ENCODE data around the gene GLIS1.

Gene GLIS1

DNA sequence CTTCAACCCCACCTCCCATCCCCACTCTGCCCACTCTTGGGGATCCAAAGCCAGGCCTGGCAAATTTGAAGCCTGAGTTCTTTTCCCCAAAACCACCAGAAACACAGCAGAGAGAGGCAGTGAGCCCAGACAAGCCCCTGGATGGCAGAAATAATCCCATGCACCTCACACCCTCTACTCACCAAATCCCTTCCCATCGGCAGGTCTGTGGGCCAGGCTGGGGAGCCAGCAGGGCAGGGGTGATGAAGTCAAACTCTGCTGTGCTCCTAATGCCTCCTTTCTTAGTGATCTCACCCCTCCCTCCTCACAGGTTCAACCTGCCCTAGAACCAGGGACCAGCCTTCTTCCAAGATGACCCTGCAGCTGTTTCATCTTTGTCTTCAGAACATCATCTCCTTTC, 72.4 kb downstream of the GLIS1 start:
- Histone ChIP-seq H3K9me3 (ENCODE audit: control insufficient read depth, low read depth, low read length) (no peaks in the 10 kb centered on the region), H3K4me3 (ENCODE audit: low read length) (no peak overlapping the region), H3K9ac (ENCODE audit: low read length) (no peak overlapping the region), H3K27me3 (ENCODE audit: control insufficient read depth, insufficient read depth, low read length) (no peaks in the 10 kb centered on the region), H3K36me3 (ENCODE audit: control insufficient read depth, low read depth, low read length) (no peaks in the 10 kb centered on the region), H3K27ac (ENCODE audit: low read length) (no peak overlapping the region), H3K4me1 (ENCODE audit: control insufficient read depth, low read depth, low read length) (no peaks in the 10 kb centered on the region)

DNA sequence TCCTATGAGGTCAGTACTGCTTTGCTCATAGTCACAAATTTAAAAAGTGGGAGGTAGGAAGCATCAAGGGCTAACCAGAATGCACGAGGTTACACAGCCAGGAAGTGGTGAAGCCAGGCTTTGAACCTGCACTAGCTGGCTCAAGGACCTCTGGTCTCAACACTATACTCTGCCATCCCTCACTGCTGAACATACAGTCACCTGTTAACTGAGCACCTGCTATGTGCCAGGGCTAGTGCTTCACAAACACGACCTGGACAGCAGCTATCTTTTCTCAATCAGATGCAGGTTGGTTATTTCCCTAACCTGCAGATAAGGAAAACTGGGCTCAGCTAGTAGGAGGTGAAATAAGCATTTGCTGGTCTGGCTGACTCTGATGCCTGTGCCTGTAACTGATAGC, 73.0 kb downstream of the GLIS1 start:
- no peak overlapping the region for H3K9ac ChIP-seq (ENCODE audit: low read length)
- H3K4me3 ChIP-seq (ENCODE audit: low read length), result no peak overlapping the region

DNA sequence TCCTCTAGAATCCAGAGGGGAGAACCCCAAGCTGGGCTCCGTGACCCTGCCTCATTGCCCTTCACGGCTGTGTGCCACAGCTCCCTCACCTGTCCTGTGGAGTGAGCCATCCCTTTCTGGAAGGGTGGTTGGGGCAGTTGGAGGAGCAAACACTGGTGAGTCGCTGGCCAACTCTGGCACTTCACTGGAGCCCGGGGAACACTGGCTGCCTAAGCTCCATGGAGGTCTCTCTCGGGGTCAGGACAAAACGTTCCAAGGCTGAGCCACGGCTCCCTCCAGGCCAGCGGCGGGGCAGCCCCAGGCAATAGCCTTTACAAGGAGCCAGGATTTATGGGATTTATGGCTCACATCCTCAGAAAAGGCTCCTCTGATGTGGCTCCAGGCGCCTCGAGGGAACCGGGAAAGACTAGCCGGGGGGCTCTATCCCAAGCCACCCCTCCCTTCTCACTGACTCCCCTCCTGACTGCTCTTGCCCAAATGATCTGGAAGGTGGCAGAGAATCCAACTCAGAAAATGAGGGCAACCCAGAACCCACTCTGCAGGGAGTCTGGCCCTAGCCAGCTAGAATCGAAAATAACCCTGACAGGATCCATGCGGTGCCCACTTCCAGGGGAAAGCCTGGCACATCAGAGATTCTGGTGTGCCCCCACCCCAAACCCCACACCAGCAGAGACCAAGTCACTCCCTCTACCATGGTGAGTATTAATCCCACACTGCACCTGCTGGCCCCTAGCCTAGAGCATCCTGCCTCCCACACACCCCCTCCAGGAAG, 75.2 kb downstream of the GLIS1 start:
- Histone ChIP-seq H3K4me3 (ENCODE audit: low read length) (no peak overlapping the region), H3K27ac (ENCODE audit: low read length) (no peak overlapping the region), H3K9me3 (ENCODE audit: control insufficient read depth, low read depth, low read length) (no peaks in the 10 kb centered on the region), H3K4me1 (ENCODE audit: control insufficient read depth, low read depth, low read length) (no peaks in the 10 kb centered on the region), H3K9ac (ENCODE audit: low read length) (no peak overlapping the region), H3K27me3 (ENCODE audit: control insufficient read depth, insufficient read depth, low read length) (no peaks in the 10 kb centered on the region), H3K36me3 (ENCODE audit: control insufficient read depth, low read depth, low read length) (no peaks in the 10 kb centered on the region)

More for the DNA sequence above, 73.0 kb downstream of the GLIS1 start:
- no peaks in the 10 kb centered on the region for H3K36me3 ChIP-seq (ENCODE audit: control insufficient read depth, low read depth, low read length)
- H3K27me3 ChIP-seq (ENCODE audit: control insufficient read depth, insufficient read depth, low read length), result no peaks in the 10 kb centered on the region
- no peak overlapping the region for H3K27ac ChIP-seq (ENCODE audit: low read length)
- H3K9me3 ChIP-seq (ENCODE audit: control insufficient read depth, low read depth, low read length), result no peaks in the 10 kb centered on the region
- H3K4me1 ChIP-seq (ENCODE audit: control insufficient read depth, low read depth, low read length), result no peaks in the 10 kb centered on the region

DNA sequence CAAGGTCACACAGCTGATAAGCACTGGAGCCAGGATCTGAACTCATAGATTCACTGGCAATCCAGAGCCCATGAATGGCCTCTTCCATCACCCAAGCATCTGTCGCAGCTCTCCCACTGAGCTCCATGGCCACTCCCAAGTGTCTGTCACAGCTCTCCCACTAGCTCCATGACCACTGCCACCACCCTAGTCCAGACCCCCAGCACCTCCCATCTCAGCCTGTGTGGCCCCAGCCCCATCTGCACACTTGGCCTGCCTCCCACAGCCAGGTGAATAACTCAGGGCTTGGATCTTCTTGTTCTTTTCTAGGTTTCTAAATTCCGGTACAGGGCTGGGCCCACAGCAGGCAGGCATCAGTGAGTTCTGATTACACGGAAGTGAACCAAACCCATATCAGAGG, 76.0 kb downstream of the GLIS1 start:
- H3K9ac ChIP-seq (ENCODE audit: low read length), result no peak overlapping the region
- no peaks in the 10 kb centered on the region for H3K36me3 ChIP-seq (ENCODE audit: control insufficient read depth, low read depth, low read length)
- no peaks in the 10 kb centered on the region for H3K4me1 ChIP-seq (ENCODE audit: control insufficient read depth, low read depth, low read length)
- no peaks in the 10 kb centered on the region for H3K9me3 ChIP-seq (ENCODE audit: control insufficient read depth, low read depth, low read length)
- H3K27ac ChIP-seq (ENCODE audit: low read length), result no peak overlapping the region
- H3K4me3 ChIP-seq (ENCODE audit: low read length), result no peak overlapping the region
- no peaks in the 10 kb centered on the region for H3K27me3 ChIP-seq (ENCODE audit: control insufficient read depth, insufficient read depth, low read length)

DNA sequence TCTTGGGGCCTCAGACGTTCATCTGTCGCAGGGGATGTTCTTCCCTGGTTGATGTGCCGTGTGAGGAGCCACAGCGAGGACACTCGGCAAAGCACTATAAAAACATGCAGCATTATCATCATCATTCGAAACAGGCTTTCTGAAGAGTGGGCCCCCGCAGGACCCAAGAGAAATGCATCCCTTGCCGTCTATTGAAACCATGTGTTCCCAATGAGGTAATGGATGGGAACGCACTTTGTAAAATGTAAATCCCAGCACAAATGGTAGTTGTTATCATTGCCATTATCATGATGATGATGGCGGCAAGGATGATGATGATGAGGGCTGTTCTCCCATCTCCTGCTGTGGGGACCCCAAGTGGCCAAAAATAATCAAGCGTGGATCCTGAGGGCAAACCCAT, 76.8 kb downstream of the GLIS1 start:
- Histone ChIP-seq H3K27ac (ENCODE audit: low read length) (no peak overlapping the region), H3K4me3 (ENCODE audit: low read length) (no peak overlapping the region), H3K9me3 (ENCODE audit: control insufficient read depth, low read depth, low read length) (no peaks in the 10 kb centered on the region), H3K36me3 (ENCODE audit: control insufficient read depth, low read depth, low read length) (no peaks in the 10 kb centered on the region), H3K27me3 (ENCODE audit: control insufficient read depth, insufficient read depth, low read length) (no peaks in the 10 kb centered on the region), H3K9ac (ENCODE audit: low read length) (no peak overlapping the region), H3K4me1 (ENCODE audit: control insufficient read depth, low read depth, low read length) (no peaks in the 10 kb centered on the region)

DNA sequence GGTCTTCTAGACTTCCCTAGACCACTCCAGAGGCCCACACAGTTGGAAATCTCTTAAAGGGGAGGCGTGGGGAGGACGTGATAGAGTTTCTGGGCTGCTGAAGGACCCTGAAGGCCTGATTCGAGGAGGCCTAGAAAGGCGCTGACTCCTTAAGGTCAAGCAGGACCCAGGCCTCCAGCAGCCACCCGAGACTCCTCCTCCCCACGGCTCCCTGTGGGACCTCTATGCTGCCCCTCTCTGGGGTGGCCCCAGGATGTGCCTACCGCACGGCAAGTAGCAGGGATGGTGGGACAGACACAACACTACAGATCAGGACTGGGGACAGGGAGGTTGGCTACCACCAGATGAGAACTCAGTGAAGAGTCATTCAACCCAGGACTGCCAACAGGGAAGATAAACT, 77.5 kb downstream of the GLIS1 start:
- Histone ChIP-seq H3K27me3 (ENCODE audit: control insufficient read depth, insufficient read depth, low read length) (no peaks in the 10 kb centered on the region), H3K36me3 (ENCODE audit: control insufficient read depth, low read depth, low read length) (no peaks in the 10 kb centered on the region), H3K4me3 (ENCODE audit: low read length) (no peak overlapping the region), H3K9me3 (ENCODE audit: control insufficient read depth, low read depth, low read length) (no peaks in the 10 kb centered on the region), H3K4me1 (ENCODE audit: control insufficient read depth, low read depth, low read length) (no peaks in the 10 kb centered on the region), H3K27ac (ENCODE audit: low read length) (no peak overlapping the region), H3K9ac (ENCODE audit: low read length) (no peak overlapping the region)

DNA sequence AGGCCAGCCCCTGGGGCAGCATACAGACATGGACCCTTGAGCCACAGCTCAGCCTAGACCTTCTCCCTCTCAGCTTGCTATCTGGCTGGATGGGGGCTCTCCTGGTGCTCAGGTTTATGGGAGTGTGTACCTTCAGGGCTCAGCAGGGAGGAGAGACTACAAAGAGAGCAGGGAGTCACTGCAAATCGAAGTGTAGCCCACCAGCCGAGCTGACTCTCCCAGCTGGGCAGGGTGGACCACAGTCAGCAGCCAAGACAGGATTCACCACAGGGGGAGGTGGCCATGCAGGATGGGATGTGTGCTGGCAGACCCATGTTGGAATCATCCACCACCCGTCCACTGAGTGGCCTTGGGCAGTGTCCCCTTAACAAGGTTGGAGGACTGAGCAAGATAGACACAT, 78.3 kb downstream of the GLIS1 start:
- Histone ChIP-seq H3K9me3 (ENCODE audit: control insufficient read depth, low read depth, low read length) (no peaks in the 10 kb centered on the region), H3K4me3 (ENCODE audit: low read length) (no peak overlapping the region), H3K27me3 (ENCODE audit: control insufficient read depth, insufficient read depth, low read length) (no peaks in the 10 kb centered on the region), H3K9ac (ENCODE audit: low read length) (no peak overlapping the region), H3K27ac (ENCODE audit: low read length) (no peak overlapping the region), H3K4me1 (ENCODE audit: control insufficient read depth, low read depth, low read length) (no peaks in the 10 kb centered on the region), H3K36me3 (ENCODE audit: control insufficient read depth, low read depth, low read length) (no peaks in the 10 kb centered on the region)

DNA sequence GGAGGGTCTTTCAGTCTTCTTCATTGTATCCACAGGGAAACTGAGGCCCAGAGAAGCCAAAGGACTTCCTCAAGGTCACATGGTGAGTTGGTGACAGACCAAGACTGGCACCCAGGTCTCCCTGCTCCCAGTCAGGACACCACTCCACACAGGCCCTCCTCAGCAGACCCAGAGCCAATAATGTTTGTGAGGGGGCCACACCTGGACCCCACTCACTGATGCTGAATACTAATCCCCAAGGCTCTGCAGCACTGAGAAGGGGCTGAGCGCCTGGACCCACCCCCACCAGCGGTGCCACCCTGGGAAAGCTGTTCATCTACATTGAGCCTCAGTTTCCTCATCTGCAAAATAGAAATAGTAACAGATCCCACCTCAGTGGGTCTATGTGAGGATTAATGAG, 79.5 kb downstream of the GLIS1 start:
- H3K36me3 ChIP-seq (ENCODE audit: control insufficient read depth, low read depth, low read length), result no peaks in the 10 kb centered on the region
- no peak overlapping the region for H3K27ac ChIP-seq (ENCODE audit: low read length)
- H3K4me1 ChIP-seq (ENCODE audit: control insufficient read depth, low read depth, low read length), result no peaks in the 10 kb centered on the region
- no peak overlapping the region for H3K4me3 ChIP-seq (ENCODE audit: low read length)
- H3K9ac ChIP-seq (ENCODE audit: low read length), result no peak overlapping the region
- H3K9me3 ChIP-seq (ENCODE audit: control insufficient read depth, low read depth, low read length), result no peaks in the 10 kb centered on the region
- H3K27me3 ChIP-seq (ENCODE audit: control insufficient read depth, insufficient read depth, low read length), result no peaks in the 10 kb centered on the region

DNA sequence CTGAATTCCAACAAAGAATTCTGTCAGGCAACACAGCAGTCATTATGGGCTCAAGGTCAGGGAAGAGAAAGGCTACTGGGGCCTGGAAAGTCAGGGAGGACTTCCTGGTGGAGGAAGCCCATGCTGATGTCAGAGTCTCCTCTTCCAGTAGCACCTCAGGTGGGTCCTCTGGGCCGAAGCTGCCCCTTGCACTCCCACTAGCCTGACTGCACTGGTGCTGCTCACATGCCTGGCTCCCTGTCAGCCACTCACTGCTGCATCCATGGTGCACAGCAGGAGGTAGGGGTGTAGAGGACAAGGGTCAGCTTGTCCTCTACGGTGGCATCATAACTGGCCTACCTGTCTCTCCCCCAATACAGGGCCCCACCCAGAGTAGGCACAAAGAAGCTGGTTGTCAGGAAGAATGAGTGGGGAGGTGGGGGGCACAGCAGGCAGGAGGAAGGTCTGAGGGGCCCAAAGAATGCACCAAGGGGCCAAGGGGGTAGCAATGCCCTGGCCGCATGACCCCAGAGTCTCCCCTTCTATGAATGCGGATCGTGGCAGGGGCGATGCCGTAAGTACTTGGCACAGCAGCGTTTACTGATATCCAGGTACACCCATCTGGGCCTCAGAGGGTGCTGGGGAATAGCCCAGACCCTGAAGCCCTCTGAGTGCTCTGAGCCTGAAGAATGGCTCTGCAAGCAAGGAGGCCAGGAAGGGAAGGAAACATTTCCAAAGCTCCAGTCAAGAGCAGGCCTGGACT, 80.3 kb downstream of the GLIS1 start:
- H3K4me1 ChIP-seq (ENCODE audit: control insufficient read depth, low read depth, low read length), result no peaks in the 10 kb centered on the region
- H3K9me3 ChIP-seq (ENCODE audit: control insufficient read depth, low read depth, low read length), result no peaks in the 10 kb centered on the region
- H3K4me3 ChIP-seq (ENCODE audit: low read length), result no peak overlapping the region
- no peaks in the 10 kb centered on the region for H3K36me3 ChIP-seq (ENCODE audit: control insufficient read depth, low read depth, low read length)
- H3K27me3 ChIP-seq (ENCODE audit: control insufficient read depth, insufficient read depth, low read length), result no peaks in the 10 kb centered on the region
- no peak overlapping the region for H3K9ac ChIP-seq (ENCODE audit: low read length)
- H3K27ac ChIP-seq (ENCODE audit: low read length), result no peak overlapping the region

DNA sequence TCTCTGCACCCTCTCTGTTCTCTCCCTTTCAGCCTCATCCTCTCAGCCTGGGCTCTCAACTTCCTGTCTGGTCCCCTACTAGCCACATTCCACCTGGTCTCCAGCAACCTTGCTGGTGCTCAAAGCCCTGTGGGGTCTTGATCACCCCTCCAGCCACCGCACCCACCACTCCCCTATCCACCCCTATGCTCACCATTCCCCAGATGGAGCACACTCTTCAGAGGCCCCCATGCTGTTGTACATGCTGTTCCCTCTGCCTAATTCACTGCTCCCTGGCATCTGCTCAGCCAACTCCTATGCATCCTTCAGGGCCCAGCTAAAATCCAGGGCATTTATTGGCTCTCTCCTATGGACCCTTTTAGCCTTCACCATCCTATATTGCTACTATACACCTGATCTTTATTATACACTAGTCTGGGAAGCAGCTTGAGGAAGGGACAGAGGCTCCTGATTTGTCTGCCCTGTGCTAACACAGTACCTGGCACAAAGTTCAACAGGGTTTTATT, 81.0 kb downstream of the GLIS1 start:
- H3K9me3 ChIP-seq (ENCODE audit: control insufficient read depth, low read depth, low read length), result no peaks in the 10 kb centered on the region

DNA sequence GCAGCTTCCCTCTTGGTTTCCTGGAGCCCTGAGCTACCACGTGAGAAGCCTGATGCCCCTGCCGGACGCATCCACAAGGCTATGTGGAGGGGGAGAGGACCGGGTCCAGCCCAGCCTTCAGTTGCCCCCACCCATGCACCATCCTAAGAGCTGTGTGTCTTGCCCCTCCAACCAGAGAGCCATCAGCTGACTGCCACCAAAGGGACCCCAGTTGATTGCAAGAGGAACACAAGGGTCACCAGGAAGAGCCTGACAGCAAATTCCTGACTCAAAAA, 81.5 kb downstream of the GLIS1 start:
- Histone ChIP-seq H3K36me3 (ENCODE audit: control insufficient read depth, low read depth, low read length) (no peaks in the 10 kb centered on the region), H3K9ac (ENCODE audit: low read length) (no peak overlapping the region), H3K4me3 (ENCODE audit: low read length) (no peak overlapping the region), H3K27me3 (ENCODE audit: control insufficient read depth, insufficient read depth, low read length) (no peaks in the 10 kb centered on the region), H3K9me3 (ENCODE audit: control insufficient read depth, low read depth, low read length) (no peaks in the 10 kb centered on the region), H3K27ac (ENCODE audit: low read length) (no peak overlapping the region), H3K4me1 (ENCODE audit: control insufficient read depth, low read depth, low read length) (peaks cover 3% of the 10 kb centered on the region)

More for the DNA sequence above, 81.0 kb downstream of the GLIS1 start:
- Histone ChIP-seq H3K27ac (ENCODE audit: low read length) (no peak overlapping the region), H3K9ac (ENCODE audit: low read length) (no peak overlapping the region), H3K36me3 (ENCODE audit: control insufficient read depth, low read depth, low read length) (no peaks in the 10 kb centered on the region), H3K27me3 (ENCODE audit: control insufficient read depth, insufficient read depth, low read length) (no peaks in the 10 kb centered on the region), H3K4me3 (ENCODE audit: low read length) (no peak overlapping the region), H3K4me1 (ENCODE audit: control insufficient read depth, low read depth, low read length) (peaks cover 3% of the 10 kb centered on the region)

Data from iPS-18a (cell line).